ENCODE results near the gene SMIM11. TPM values are rescaled to one million over a fixed set of nuclear protein-coding genes. Genes with fewer than 3 reads are reported as not detected.

Gene SMIM11
- total RNA-seq, 1 experiment from 2014 or later: 1.3 TPM

DNA sequence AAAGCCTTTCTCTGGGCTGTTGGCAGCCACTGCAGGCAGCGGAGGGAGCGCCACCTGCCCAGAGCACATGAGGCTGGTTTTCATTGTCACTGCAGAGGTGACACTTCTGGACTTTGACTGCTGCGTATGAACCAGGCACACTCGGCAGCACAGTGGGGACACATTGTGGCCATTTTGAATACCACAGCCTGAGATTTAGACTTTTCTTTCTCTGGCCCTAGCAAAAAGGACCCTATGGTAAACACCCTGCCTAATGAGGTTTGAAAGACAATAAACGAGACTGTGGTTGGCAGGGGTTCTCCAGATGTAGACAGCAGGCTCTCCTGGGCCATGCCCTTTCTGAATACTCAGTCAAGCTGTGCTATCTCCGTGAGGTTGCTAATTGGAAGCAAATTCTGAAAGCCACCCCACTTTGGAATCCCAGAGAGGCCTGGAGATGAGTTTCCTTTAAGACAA, 23.5 kb upstream of the SMIM11 start:
- no TSS peak for BruUV-seq (replicated peaks)
- Histone ChIP-seq H3K9me3 (ENCODE audit: low read depth, low read length, poor library complexity, severe bottlenecking) (no peaks in the 10 kb centered on the region), H3K4me1 (ENCODE audit: insufficient read depth, low read length, poor library complexity, severe bottlenecking) (no peaks in the 10 kb centered on the region), H3K36me3 (ENCODE audit: insufficient read depth, low read length, poor library complexity, severe bottlenecking) (no peaks in the 10 kb centered on the region), H3K27me3 (replicated peaks; ENCODE audit: insufficient read depth, low read depth, low read length, poor library complexity) (no peaks in the 10 kb centered on the region), H3K27ac (ENCODE audit: low read depth, low read length, poor library complexity, severe bottlenecking) (no peak overlapping the region), H3K4me3 (ENCODE audit: low read depth, low read length, poor library complexity, severe bottlenecking) (no peak overlapping the region)
- intact Hi-C loops (cut with micrococcal nuclease; ENCODE audit: unreplicated experiment): loop anchor here (1.0 kb wide), 1 partner anchor 429 kb away; no protein-coding TSS in a partner anchor
- peak; percentile 56 for DNase-seq (ENCODE audit: low spot score)
- no peak for TF ChIP-seq EZH2 (IDR thresholded peaks at IDR 0.05; ENCODE audit: borderline replicate concordance, low read depth, low read length, poor library complexity, severe bottlenecking)
- TF ChIP-seq, protein P1, sequence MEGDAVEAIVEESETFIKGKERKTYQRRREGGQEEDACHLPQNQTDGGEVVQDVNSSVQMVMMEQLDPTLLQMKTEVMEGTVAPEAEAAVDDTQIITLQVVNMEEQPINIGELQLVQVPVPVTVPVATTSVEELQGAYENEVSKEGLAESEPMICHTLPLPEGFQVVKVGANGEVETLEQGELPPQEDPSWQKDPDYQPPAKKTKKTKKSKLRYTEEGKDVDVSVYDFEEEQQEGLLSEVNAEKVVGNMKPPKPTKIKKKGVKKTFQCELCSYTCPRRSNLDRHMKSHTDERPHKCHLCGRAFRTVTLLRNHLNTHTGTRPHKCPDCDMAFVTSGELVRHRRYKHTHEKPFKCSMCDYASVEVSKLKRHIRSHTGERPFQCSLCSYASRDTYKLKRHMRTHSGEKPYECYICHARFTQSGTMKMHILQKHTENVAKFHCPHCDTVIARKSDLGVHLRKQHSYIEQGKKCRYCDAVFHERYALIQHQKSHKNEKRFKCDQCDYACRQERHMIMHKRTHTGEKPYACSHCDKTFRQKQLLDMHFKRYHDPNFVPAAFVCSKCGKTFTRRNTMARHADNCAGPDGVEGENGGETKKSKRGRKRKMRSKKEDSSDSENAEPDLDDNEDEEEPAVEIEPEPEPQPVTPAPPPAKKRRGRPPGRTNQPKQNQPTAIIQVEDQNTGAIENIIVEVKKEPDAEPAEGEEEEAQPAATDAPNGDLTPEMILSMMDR (conservative IDR thresholded peaks at IDR 0.05; ENCODE audit: low read depth, low read length): peak; percentile 64
- ChIA-PET POLR2A (ENCODE audit: low non-redundant PET) (no interaction called here), CTCF (interaction anchor here (1.8 kb wide), 1 partner anchor 428 kb away, joined by 6 read pairs; no protein-coding TSS in a partner anchor)

DNA sequence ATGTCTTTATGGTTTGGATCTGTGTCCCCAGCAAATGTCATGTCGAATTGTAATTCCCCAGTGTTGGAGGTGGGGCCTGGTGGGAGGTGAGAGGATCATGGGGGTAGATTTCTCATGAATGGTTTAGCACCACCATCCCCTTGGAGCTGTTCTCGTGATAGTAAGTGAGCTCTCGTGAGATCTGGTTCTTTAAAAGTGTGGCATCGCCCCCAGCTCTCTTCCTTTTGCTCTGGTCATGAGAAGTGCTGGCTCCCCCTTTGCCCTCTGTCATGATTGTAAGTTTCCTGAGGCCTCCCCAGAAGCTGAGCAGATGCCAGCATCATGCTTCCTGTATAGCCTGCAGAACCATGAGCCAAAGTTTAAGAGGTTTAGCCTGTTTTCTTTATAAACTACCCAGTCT, 22.8 kb upstream of the SMIM11 start:
- no peak for DNase-seq (ENCODE audit: low spot score)
- Histone ChIP-seq H3K27me3 (replicated peaks; ENCODE audit: insufficient read depth, low read depth, low read length, poor library complexity) (no peaks in the 10 kb centered on the region), H3K9me3 (ENCODE audit: low read depth, low read length, poor library complexity, severe bottlenecking) (no peaks in the 10 kb centered on the region), H3K4me1 (ENCODE audit: insufficient read depth, low read length, poor library complexity, severe bottlenecking) (no peaks in the 10 kb centered on the region), H3K36me3 (ENCODE audit: insufficient read depth, low read length, poor library complexity, severe bottlenecking) (no peaks in the 10 kb centered on the region), H3K27ac (ENCODE audit: low read depth, low read length, poor library complexity, severe bottlenecking) (no peak overlapping the region), H3K4me3 (ENCODE audit: low read depth, low read length, poor library complexity, severe bottlenecking) (no peak overlapping the region)
- intact Hi-C loops (cut with micrococcal nuclease; ENCODE audit: unreplicated experiment): no loop called here
- no peak for TF ChIP-seq EZH2 (IDR thresholded peaks at IDR 0.05; ENCODE audit: borderline replicate concordance, low read depth, low read length, poor library complexity, severe bottlenecking)
- TF ChIP-seq, protein P1 (conservative IDR thresholded peaks at IDR 0.05; ENCODE audit: low read depth, low read length): no peak
- no TSS peak for BruUV-seq (replicated peaks)
- ChIA-PET POLR2A (ENCODE audit: low non-redundant PET) (no interaction called here), CTCF (interaction anchor here (3.5 kb wide), 1 partner anchor 428 kb away, joined by 12 read pairs; no protein-coding TSS in a partner anchor)

DNA sequence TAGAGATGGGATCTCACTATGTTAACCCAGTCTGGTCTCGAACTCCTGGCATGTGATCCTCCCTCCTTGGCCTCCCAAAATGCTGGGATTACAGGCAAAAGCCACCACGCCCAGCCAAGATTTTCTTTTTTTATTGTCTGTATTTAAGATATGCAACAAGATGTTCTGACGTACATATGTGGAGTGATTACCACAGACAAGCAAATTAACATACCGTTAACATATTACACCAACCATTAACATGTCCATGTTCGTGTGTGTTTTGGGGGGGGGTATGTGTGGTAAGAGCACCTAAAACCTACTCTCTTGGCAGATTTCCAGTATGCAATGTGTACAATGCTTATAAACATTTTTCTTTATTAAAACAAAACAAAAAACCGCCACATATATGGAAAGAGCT, 22.1 kb upstream of the SMIM11 start:
- no peak for DNase-seq (ENCODE audit: low spot score)
- H3K9me3 ChIP-seq (ENCODE audit: low read depth, low read length, poor library complexity, severe bottlenecking): no peaks in the 10 kb centered on the region
- no peak overlapping the region for H3K27ac ChIP-seq (ENCODE audit: low read depth, low read length, poor library complexity, severe bottlenecking)
- ChIA-PET POLR2A (ENCODE audit: low non-redundant PET) (no interaction called here), CTCF (interaction anchor here (3.5 kb wide), 1 partner anchor 429 kb away, joined by 12 read pairs; no protein-coding TSS in a partner anchor)
- no peak overlapping the region for H3K4me3 ChIP-seq (ENCODE audit: low read depth, low read length, poor library complexity, severe bottlenecking)
- TF ChIP-seq EZH2 (IDR thresholded peaks at IDR 0.05; ENCODE audit: borderline replicate concordance, low read depth, low read length, poor library complexity, severe bottlenecking): no peak
- TF ChIP-seq, protein P1 (conservative IDR thresholded peaks at IDR 0.05; ENCODE audit: low read depth, low read length): no peak
- H3K4me1 ChIP-seq (ENCODE audit: insufficient read depth, low read length, poor library complexity, severe bottlenecking): no peaks in the 10 kb centered on the region
- H3K27me3 ChIP-seq (replicated peaks; ENCODE audit: insufficient read depth, low read depth, low read length, poor library complexity): no peaks in the 10 kb centered on the region
- no TSS peak for BruUV-seq (replicated peaks)
- H3K36me3 ChIP-seq (ENCODE audit: insufficient read depth, low read length, poor library complexity, severe bottlenecking): no peaks in the 10 kb centered on the region
- intact Hi-C loops (cut with micrococcal nuclease; ENCODE audit: unreplicated experiment): no loop called here

All from A673 (cell line).